Naive thymus-derived CD4-positive, alpha-beta T cell (primary cell): ENCODE data around the gene HDLBP. TPM values are rescaled to one million over a fixed set of nuclear protein-coding genes. Genes with fewer than 3 reads are reported as not detected.

Experiments
- ATAC-seq: fragments of 150-1000 bp; cut with Tn5 transposase; 2 replicates; pipeline ENCODE4 v1.10.0; 2021; ENCODE audit warnings: mild to moderate bottlenecking, moderate library complexity
- CTCF ChIA-PET: fragments of 350-600 bp; sonication (Branson Sonifier 250); formaldehyde crosslinking; loops from one replicate; lab custom pipeline; 2021; ENCODE audit warnings: antibody characterized with exemption; lab: Charles Lee
- POLR2A ChIA-PET: fragments of 350-600 bp; sonication (Branson Sonifier 250); formaldehyde crosslinking; loops from one replicate; lab custom pipeline; 2021; ENCODE audit warnings: antibody characterized with exemption, inconsistent platforms; lab: Charles Lee
- DNase-seq, 9 donors: peaks; one replicate each; pipeline versions ENCODE4 v3.0.0 to v3.0.0-alpha.2; 2020 to 2022; ENCODE audit warnings: mixed read lengths in 1 of 9
- H3K27ac ChIP-seq: one replicate; pipeline ENCODE4 v1.7.0; 2013; ENCODE audit warnings: mild to moderate bottlenecking, low read depth, low read length, moderate library complexity
- H3K27me3 ChIP-seq, 2 donors: one replicate each; pipeline ENCODE4 v1.7.0; 2013; ENCODE audit warnings: low read length in 2 of 2, mild to moderate bottlenecking in 2 of 2, moderate library complexity in 2 of 2; ENCODE audit not compliant: control insufficient read depth in 2 of 2, insufficient read depth in 2 of 2
- H3K36me3 ChIP-seq, 3 experiments: 1 replicate in 2 of 3; 2 replicates in 1 of 3; pipeline ENCODE4 v1.7.0; 2013; ENCODE audit warnings: low read length in 3 of 3, mild to moderate bottlenecking in 3 of 3, moderate library complexity in 1 of 3; ENCODE audit not compliant: insufficient read depth in 3 of 3, control insufficient read depth in 2 of 3
- H3K4me1 ChIP-seq, 2 donors: one replicate each; pipeline ENCODE4 v1.7.0; 2013; ENCODE audit warnings: low read length in 2 of 2, mild to moderate bottlenecking in 2 of 2, moderate library complexity in 1 of 2; ENCODE audit not compliant: control insufficient read depth in 2 of 2, insufficient read depth in 2 of 2
- H3K4me3 ChIP-seq: 2 replicates; pipeline ENCODE4 v1.7.0; 2013; ENCODE audit warnings: mild to moderate bottlenecking, low read length
- H3K9me3 ChIP-seq, 3 experiments: 1 replicate in 2 of 3; 2 replicates in 1 of 3; pipeline ENCODE4 v1.7.0; 2013; ENCODE audit warnings: low read length in 3 of 3; ENCODE audit not compliant: control insufficient read depth in 2 of 3
- H3K27ac Mint-ChIP-seq, 9 donors: one replicate each; pipeline ENCODE4 v1.8.0; 2020 to 2022; ENCODE audit warnings: mixed read lengths in 9 of 9, mild to moderate bottlenecking in 8 of 9, moderate library complexity in 5 of 9, inconsistent platforms in 2 of 9
- H3K27me3 Mint-ChIP-seq, 5 donors: one replicate each; pipeline ENCODE4 v1.8.0; 2021 to 2022; ENCODE audit warnings: mixed read lengths in 5 of 5, mild to moderate bottlenecking in 1 of 5
- H3K36me3 Mint-ChIP-seq, 5 donors: one replicate each; pipeline ENCODE4 v1.8.0; 2020 to 2022; ENCODE audit warnings: mixed read lengths in 5 of 5, mild to moderate bottlenecking in 3 of 5, inconsistent platforms in 1 of 5
- H3K4me1 Mint-ChIP-seq, 7 donors: one replicate each; pipeline ENCODE4 v1.8.0; 2020 to 2022; ENCODE audit warnings: mixed read lengths in 7 of 7, mild to moderate bottlenecking in 3 of 7, inconsistent platforms in 1 of 7
- H3K4me3 Mint-ChIP-seq, 10 donors: one replicate each; pipeline ENCODE4 v1.8.0; 2020 to 2022; ENCODE audit warnings: mild to moderate bottlenecking in 10 of 10, mixed read lengths in 10 of 10, moderate library complexity in 6 of 10, inconsistent platforms in 2 of 10
- H3K9me3 Mint-ChIP-seq, 11 donors: one replicate each; pipeline ENCODE4 v1.8.0; 2020 to 2022; ENCODE audit warnings: mixed read lengths in 11 of 11, mild to moderate bottlenecking in 4 of 11, inconsistent platforms in 1 of 11, moderate library complexity in 1 of 11
- intact Hi-C, 2 donors: fragments of 100-400 bp; cut with micrococcal nuclease; formaldehyde crosslinking; loops; one replicate each; pipeline ENCODE4 v1.15.1; 2023
- polyA plus RNA-seq, 2 donors: library from polyadenylated mRNA; unstranded; fragments of 300-500 nt; fragmentation: Illumina TruSeq; gene quantifications; one replicate each; pipeline ENCODE4 v1.2.3, GENCODE V29; 2021
- total RNA-seq, 6 experiments: library from RNA in 5 of 6; stranded (reverse) in 5 of 6; gene quantifications; 1 replicate in 5 of 6; 2 replicates in 1 of 6; pipeline ENCODE4 v1.2.3 and lab custom pipeline; 2021 to 2026

Gene HDLBP
- total and polyA plus RNA-seq, 7 experiments from 2014 or later: 42.8 to 231 (median 153) TPM

GRCh38 chr2:241204490-241204889 is 111.0 kb downstream of the HDLBP start:
- H3K4me1 ChIP-seq: no peaks in the 10 kb centered on the region
- POLR2A ChIA-PET: no interaction called here
- intact Hi-C loops: no loop called here
- DNase-seq (no peak), ATAC-seq (peak; percentile 12)
- H3K4me3 Mint-ChIP-seq: peak overlapping the region in 1 of 10 donors; percentile 63
- H3K27ac ChIP-seq: no peak overlapping the region
- H3K27me3 ChIP-seq: no peaks in the 10 kb centered on the region
- H3K9me3 ChIP-seq: no peaks in the 10 kb centered on the region
- no peaks in the 10 kb centered on the region for H3K36me3 ChIP-seq
- CTCF ChIA-PET: interaction anchor here (0.6 kb wide), 1 partner anchor 325 kb away, joined by 3 read pairs; no protein-coding TSS in a partner anchor
- H3K27me3 Mint-ChIP-seq: no peaks in the 10 kb centered on the region
- H3K4me3 ChIP-seq: no peak overlapping the region
- H3K36me3 Mint-ChIP-seq: no peaks in the 10 kb centered on the region
- H3K27ac Mint-ChIP-seq: no peak overlapping the region
- H3K9me3 Mint-ChIP-seq: no peaks in the 10 kb centered on the region
- H3K4me1 Mint-ChIP-seq: no peaks in the 10 kb centered on the region

- POLR2A ChIA-PET: no interaction called here
- H3K27me3 ChIP-seq: no peaks in the 10 kb centered on the region
- no peaks in the 10 kb centered on the region for H3K27me3 Mint-ChIP-seq
- H3K4me3 Mint-ChIP-seq: no peak overlapping the region
- CTCF ChIA-PET: no interaction called here
- no peak overlapping the region for H3K4me3 ChIP-seq
- H3K9me3 ChIP-seq: no peaks in the 10 kb centered on the region
- H3K36me3 Mint-ChIP-seq: no peaks in the 10 kb centered on the region
- no peak for ATAC-seq
- no peak overlapping the region for H3K27ac ChIP-seq
- no peaks in the 10 kb centered on the region for H3K9me3 Mint-ChIP-seq
- H3K36me3 ChIP-seq: no peaks in the 10 kb centered on the region
- DNase-seq: no peak
- H3K27ac Mint-ChIP-seq: no peak overlapping the region
- no peaks in the 10 kb centered on the region for H3K4me1 Mint-ChIP-seq
- H3K4me1 ChIP-seq: no peaks in the 10 kb centered on the region
- intact Hi-C loops: no loop called here
Observed at GRCh38 chr2:241204010-241204384, 111.5 kb downstream of the HDLBP start.

- no peaks in the 10 kb centered on the region for H3K4me1 Mint-ChIP-seq
Observed at GRCh38 chr2:241203218-241204009, 112.1 kb downstream of the HDLBP start.

GRCh38 chr2:241202681-241203080 is 112.8 kb downstream of the HDLBP start:
- ChIA-PET CTCF (no interaction called here), POLR2A (no interaction called here)
- Mint-ChIP-seq H3K27me3 (no peaks in the 10 kb centered on the region), H3K9me3 (no peaks in the 10 kb centered on the region), H3K36me3 (no peaks in the 10 kb centered on the region), H3K27ac (no peak overlapping the region), H3K4me1 (no peaks in the 10 kb centered on the region), H3K4me3 (no peak overlapping the region)
- intact Hi-C loops: no loop called here
- Histone ChIP-seq H3K36me3 (no peaks in the 10 kb centered on the region), H3K4me3 (no peak overlapping the region), H3K9me3 (no peaks in the 10 kb centered on the region), H3K27ac (no peak overlapping the region), H3K4me1 (no peaks in the 10 kb centered on the region), H3K27me3 (no peaks in the 10 kb centered on the region)
- DNase-seq (no peak), ATAC-seq (no peak)

More at GRCh38 chr2:241203218-241204009, 112.1 kb downstream of the HDLBP start:
- H3K36me3 ChIP-seq: no peaks in the 10 kb centered on the region
- H3K27me3 ChIP-seq: no peaks in the 10 kb centered on the region
- no peak overlapping the region for H3K4me3 ChIP-seq
- Mint-ChIP-seq H3K9me3 (no peaks in the 10 kb centered on the region), H3K27ac (no peak overlapping the region), H3K27me3 (no peaks in the 10 kb centered on the region), H3K4me3 (no peak overlapping the region), H3K36me3 (no peaks in the 10 kb centered on the region)
- no peaks in the 10 kb centered on the region for H3K4me1 ChIP-seq
- no peaks in the 10 kb centered on the region for H3K9me3 ChIP-seq
- ChIA-PET CTCF (no interaction called here), POLR2A (no interaction called here)
- no peak for ATAC-seq
- no peak for DNase-seq
- no peak overlapping the region for H3K27ac ChIP-seq
- intact Hi-C loops: no loop called here

- Mint-ChIP-seq H3K9me3 (no peaks in the 10 kb centered on the region), H3K27ac (no peak overlapping the region), H3K4me3 (no peak overlapping the region), H3K36me3 (no peaks in the 10 kb centered on the region), H3K4me1 (no peaks in the 10 kb centered on the region), H3K27me3 (no peaks in the 10 kb centered on the region)
- ChIA-PET CTCF (no interaction called here), POLR2A (interaction anchor here (0.9 kb wide), 1 partner anchor 38 kb away, joined by 3 read pairs; no protein-coding TSS in a partner anchor)
- DNase-seq (no peak), ATAC-seq (no peak)
- Histone ChIP-seq H3K27me3 (no peaks in the 10 kb centered on the region), H3K27ac (no peak overlapping the region), H3K4me3 (no peak overlapping the region), H3K4me1 (no peaks in the 10 kb centered on the region), H3K36me3 (no peaks in the 10 kb centered on the region), H3K9me3 (no peaks in the 10 kb centered on the region)
- intact Hi-C loops: no loop called here
Observed at GRCh38 chr2:241202268-241202585, 113.2 kb downstream of the HDLBP start.

GRCh38 chr2:241201445-241202267 is 113.8 kb downstream of the HDLBP start:
- H3K9me3 Mint-ChIP-seq: no peaks in the 10 kb centered on the region
- no peak overlapping the region for H3K27ac Mint-ChIP-seq
- no peak overlapping the region for H3K4me3 Mint-ChIP-seq
- H3K27me3 Mint-ChIP-seq: no peaks in the 10 kb centered on the region
- H3K4me1 Mint-ChIP-seq: no peaks in the 10 kb centered on the region
- POLR2A ChIA-PET: interaction anchor here (0.9 kb wide), 1 partner anchor 37 kb away, joined by 3 read pairs; no protein-coding TSS in a partner anchor
- H3K27ac ChIP-seq: no peak overlapping the region
- no peak overlapping the region for H3K4me3 ChIP-seq
- H3K27me3 ChIP-seq: no peaks in the 10 kb centered on the region
- DNase-seq (no peak), ATAC-seq (no peak)
- H3K4me1 ChIP-seq: no peaks in the 10 kb centered on the region
- H3K36me3 ChIP-seq: no peaks in the 10 kb centered on the region
- H3K36me3 Mint-ChIP-seq: no peaks in the 10 kb centered on the region
- CTCF ChIA-PET: no interaction called here
- intact Hi-C loops: no loop called here
- H3K9me3 ChIP-seq: no peaks in the 10 kb centered on the region
